Kidney tubule cell (primary cell): ENCODE measurements around the gene EYS.
"Not testable (repeated sequence)": the region's sequence is repeated elsewhere in the genome, so short reads cannot be mapped to it uniquely, and the experiment has no call there.

Experiments used
- DNase-seq: peaks from one replicate; pipeline ENCODE4 v3.0.0-alpha.2; 2018; ENCODE audit warnings: low spot score

The EYS gene

DNA sequence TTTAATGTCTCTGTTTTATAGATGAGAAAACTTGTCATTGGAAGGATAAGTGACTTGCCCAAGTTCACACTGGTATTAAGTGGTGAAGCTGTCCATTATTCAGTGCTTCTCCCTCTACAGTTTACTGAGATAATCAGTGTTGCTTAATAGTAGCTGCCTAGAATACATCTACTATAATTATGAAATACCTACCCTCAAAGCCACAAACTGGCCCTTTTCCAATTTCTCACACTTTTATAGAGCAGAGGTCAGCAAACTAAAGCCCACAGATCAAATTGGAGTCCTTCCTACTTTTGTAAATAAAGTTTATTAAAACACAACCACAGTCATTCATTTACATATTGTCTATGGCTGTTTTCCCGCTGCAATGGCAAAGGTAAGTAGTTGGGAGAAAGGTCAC lies 73.5 kb downstream of the EYS start:
- no peak for DNase-seq

GRCh38 chr6:65631711-65632110 lies 75.3 kb downstream of the EYS start:
- no peak for DNase-seq

DNA sequence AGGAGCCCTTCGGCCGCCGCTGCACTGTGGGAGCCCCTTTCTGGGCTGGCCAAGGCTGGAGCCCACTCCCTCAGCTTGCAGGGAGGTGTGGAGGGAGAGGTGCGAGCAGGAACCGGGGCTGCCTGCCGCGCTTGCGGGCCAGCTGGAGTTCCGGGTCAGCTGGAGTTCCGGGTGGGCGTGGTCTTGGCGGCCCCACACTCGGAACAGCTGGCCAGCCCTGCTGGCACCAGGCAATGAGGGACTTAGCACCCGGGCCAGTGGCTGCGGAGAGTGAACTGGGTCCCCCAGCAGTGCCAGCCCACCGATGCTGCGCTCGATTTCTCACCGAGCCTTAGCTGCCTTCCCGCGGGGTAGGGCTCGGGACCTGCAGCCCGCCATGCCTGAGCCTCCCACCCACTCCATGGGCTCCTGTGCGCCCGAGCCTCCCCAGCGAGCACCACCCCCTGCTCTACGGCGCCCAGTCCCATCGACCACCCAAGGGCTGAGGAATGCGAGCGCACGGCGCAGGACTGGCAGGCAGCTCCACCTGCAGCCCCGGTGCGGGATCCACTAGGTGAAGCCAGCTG lies 79.5 kb downstream of the EYS start:
- not testable (repeated sequence) for DNase-seq

DNA sequence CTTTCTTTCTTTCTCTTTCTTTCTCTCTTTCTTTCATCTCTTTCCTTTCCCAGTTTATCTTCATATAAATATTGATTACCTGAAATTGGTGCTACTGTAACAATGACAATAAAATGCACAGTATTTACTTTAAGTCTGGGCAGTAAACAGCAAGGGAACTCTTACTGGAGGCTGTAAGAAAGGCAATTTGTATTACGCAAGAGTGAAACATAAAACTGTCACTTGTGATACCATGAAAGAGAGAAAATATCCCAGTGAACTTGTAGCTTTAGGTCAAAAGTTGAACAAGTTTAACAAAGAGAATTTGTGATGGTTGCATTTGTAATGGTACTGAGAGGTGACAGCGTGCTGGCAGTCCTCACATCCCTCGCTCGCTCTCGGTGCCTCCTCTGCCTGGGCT lies 80.0 kb downstream of the EYS start:
- DNase-seq, result no peak

GRCh38 chr6:65623566-65623965 lies 83.5 kb downstream of the EYS start:
- no peak for DNase-seq

DNA sequence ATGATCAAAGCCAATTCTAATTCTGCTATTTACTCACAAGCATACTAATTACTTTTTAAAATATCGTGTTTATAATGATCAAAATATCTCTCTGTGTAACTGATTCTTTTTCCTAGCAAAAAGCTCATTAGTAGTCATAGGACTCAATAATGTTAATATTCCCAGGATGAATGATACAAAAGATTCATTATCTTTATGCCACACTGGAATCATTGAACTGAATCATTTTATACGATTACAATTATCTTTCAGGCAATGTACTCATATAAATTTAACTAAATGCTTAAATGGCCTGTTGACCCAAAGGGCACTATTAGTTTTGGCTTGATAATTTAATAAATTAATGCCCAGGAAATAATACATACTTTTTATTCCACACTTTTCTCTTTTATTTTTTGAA lies 96.3 kb downstream of the EYS start:
- DNase-seq, result no peak

DNA sequence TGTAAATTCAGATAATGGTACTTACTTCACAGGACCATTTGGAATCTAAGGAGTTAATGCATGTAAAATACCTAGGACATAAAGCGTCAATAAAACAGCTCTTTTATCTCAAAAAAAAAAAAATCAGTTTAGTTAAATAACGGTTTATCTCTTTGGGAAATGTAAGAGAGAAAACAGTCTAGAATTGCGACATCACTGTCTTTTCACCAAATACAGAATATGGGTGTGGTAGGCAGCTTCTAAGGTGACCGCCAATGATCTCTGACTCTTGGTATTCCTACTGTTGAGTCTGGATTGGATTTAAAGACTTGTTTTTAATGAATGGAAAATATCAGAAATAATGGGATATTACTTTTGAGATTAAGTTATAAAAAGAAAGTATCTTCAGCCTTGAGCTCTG lies 111.5 kb downstream of the EYS start:
- DNase-seq, result no peak

- no peak for DNase-seq
These were observed 136.7 kb downstream of the EYS start for GRCh38 chr6:65570340-65570739.

- no peak for DNase-seq
These were observed 137.5 kb downstream of the EYS start for GRCh38 chr6:65569505-65569904.

DNA sequence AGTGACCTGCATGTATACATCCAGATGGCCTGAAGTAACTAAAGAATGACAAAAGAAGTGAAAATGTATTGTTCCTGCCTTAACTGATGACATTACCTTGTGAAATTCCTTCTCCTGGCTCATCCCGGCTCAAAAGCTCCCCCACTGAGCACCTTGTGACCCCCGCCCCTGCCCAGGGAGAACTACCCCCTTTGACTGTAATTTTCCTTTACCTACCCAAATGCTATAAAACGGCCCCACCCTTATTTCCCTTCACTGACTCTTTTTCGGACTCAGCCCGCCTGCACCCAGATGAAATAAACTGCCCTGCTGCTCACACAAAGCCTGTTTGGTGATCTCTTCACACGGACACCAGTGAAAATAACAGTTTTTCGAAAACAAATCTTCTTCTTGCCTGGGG lies 138.0 kb downstream of the EYS start:
- not testable (repeated sequence) for DNase-seq

GRCh38 chr6:65566117-65566516 lies 140.9 kb downstream of the EYS start:
- no peak for DNase-seq

GRCh38 chr6:65558071-65558470 lies 149.0 kb downstream of the EYS start:
- no peak for DNase-seq

DNA sequence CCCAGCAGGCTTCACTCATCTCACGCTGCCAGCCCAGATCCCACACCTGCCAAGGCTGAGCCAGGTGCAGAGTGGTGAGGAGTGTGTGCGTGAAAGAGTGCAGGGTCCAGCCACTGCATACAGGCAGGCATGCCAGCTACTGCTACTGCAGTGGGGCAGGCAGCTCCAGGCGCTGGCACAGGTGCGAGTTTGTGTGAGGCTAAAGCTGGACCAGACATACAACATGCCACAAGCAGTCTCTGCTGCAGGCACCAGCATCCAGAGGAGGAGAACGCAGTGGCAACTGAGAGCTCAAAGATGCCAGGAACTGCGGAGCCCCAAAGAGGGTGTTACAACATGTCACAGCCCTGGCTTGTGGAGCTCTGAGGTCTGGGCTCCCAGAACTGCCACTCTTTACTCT lies 149.8 kb downstream of the EYS start:
- DNase-seq, result no peak

GRCh38 chr6:65546894-65547293 lies 160.1 kb downstream of the EYS start:
- no peak for DNase-seq

DNA sequence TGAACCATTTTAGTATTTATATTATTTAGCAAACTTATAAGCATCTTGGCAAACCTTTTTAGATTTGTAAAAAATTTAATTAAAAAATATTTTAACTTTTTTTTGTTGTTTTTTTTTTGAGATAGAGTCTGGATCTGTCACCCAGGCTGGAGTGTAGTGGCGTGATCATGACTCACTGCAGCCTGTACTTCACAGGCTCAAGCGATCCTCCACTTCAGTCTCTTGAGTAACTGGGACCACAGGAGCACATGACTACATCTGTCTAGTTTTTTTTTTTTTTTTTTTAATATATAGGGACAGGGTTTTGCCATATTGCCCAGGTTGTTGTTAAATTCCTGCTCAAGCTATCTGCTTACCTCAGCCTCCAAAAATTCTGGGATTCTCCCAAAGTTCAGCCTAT lies 161.1 kb downstream of the EYS start:
- no peak for DNase-seq

DNA sequence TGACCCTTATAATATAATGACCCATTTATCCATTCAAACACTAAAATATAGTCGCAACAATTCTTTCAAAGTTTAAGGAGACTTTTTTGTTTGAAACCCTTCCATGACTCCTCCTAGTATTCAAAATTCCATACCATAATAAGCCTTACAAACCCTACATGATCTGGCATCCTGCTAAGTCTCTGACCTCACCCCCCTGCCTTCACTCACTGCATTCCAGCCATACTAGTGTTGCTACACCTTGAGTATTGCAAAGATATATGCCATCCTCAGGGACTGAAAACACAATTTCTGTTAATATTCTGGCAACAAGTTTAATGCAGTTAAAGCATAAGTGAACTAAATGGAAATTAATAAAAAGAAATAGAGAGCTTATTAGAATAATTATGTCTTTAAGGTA lies 168.4 kb downstream of the EYS start:
- no peak for DNase-seq

GRCh38 chr6:65537600-65537999 lies 169.4 kb downstream of the EYS start:
- DNase-seq, result no peak

DNA sequence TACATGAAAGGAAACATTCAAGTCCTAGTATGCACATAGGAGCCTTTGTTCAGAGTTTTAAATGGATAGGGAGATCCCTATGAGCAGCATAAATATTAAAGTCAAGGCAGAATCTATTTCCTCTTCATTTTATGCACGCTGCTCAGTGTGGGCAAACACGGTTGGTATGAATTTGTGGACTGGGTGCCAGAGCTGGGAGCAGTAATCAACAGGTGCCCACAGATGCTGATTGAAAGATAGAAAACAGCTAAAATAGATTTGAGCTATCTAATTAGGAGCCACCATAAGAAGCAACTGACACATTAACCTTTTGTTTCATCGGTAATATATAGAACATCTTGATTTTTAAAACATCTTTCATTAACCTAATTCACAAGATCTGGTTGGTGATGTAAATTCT lies 175.5 kb downstream of the EYS start:
- DNase-seq, result no peak

DNA sequence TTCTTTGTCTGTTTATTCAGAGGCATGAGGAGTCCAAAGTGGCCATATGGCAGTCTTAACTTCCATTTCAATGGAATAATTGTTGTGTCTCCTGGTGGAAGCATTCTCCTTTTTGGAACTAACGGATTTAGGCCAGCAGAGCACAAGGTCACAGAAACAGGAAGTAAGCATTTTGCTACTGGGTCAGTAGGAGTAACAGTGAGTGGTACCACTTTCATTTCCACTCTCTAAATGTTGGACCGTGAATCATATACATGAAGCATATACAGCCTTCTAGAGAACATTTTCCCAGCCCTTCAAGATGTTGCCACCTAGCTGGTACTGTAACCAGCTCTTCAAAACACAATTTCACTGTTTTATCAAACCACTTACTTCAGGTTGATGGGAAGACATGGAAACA lies 182.8 kb downstream of the EYS start:
- no peak for DNase-seq

DNA sequence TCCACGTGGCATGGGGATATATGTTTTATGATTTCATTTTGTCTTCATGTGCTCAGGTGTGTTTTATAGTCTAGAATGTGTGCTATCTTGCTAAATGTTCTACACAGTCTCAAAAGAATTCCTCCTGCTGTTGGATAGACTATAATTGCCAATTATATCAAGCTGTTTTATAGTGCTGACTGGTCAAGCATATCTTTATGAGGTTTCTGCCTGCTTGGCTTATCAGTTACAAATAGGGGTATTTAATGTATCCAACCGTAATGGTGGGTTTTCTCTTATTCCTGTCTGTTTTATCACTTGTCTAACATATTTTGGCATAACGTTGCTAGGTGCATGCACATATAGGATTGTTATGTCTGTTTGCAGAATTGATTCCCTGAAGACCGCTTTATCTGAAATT lies 201.3 kb downstream of the EYS start:
- no peak for DNase-seq

GRCh38 chr6:65501045-65501444 lies 206.0 kb downstream of the EYS start:
- no peak for DNase-seq

DNA sequence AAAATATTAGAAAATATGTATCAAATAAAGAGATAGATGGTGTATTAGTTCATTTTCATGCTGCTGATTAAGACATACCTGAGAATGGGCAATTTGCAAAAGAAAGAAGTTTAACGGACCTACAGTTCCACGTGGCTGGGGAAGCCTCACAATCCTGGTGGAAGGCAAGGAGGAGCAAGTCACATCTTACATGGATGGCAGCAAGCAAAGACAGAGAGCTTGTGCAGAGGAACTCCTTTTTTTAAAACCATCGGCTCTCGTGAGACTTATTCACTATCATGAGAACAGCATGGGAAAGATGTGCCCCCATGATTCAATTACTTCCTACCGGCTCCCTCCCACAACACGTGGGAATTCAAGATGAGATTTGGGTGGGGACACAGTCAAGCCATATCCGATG lies 223.4 kb downstream of the EYS start:
- DNase-seq, result not testable (repeated sequence)

GRCh38 chr6:65469650-65470049 lies 237.4 kb downstream of the EYS start:
- DNase-seq, result no peak

DNA sequence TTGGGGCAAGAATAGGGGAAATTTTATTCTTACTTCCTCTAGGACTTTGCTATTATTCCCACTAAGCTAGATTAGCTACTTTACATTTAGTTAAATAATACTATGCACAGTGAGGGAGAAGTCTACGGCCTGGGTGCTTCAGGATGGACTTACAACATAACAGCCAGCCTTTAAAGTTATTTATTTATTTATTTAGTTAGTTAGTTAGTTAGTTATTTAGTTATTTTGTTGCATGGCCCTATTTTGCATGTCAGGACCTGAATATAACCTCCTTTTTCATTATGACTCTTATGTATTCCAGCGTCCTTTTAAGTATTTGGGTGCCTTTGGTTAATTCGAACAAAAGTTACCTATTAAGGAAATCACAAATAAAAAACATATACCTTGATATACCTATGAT lies 238.7 kb downstream of the EYS start:
- no peak for DNase-seq

GRCh38 chr6:65461121-65461520 lies 245.9 kb downstream of the EYS start:
- no peak for DNase-seq
